Skin epidermis (tissue), 12 donors: ENCODE data around the gene CALHM2.
A peak's percentile ranks its signal among the peaks of the same experiment; 100 is the strongest.

Source experiments
- H3K27ac ChIP-seq, 21 experiments: fragments of 200-600 bp; sonication (generic) in 11 of 21; one replicate each; pipeline ENCODE4 v1.5.0; 2020; ENCODE audit warnings: mild to moderate bottlenecking in 3 of 21, inconsistent platforms in 2 of 21, moderate library complexity in 2 of 21
- H3K4me3 ChIP-seq, 7 experiments: fragments of 200-600 bp; sonication (generic) in 2 of 7; one replicate each; pipeline ENCODE4 v1.5.0; 2020; ENCODE audit warnings: inconsistent platforms in 2 of 7, mild to moderate bottlenecking in 2 of 7, moderate library complexity in 1 of 7

The CALHM2 gene

GRCh38 chr10:103452506-103453230, 498 bp upstream of the CALHM2 start:
- Histone ChIP-seq H3K4me3 (peak overlapping the region; percentile 58 to 76 (median 65)), H3K27ac (peak overlapping the region; percentile 69 to 98 (median 90))

- Histone ChIP-seq H3K4me3 (peak overlapping the region; percentile 58 to 76 (median 65)), H3K27ac (peak overlapping the region; percentile 69 to 98 (median 90))
These were observed 918 bp downstream of the CALHM2 start for GRCh38 chr10:103451091-103451813.

GRCh38 chr10:103450201-103450695, 1.9 kb downstream of the CALHM2 start:
- peak overlapping the region in 20 of 21 experiments; percentile 67 to 98 (median 90) for H3K27ac ChIP-seq

GRCh38 chr10:103449208-103450144, 2.7 kb downstream of the CALHM2 start:
- peak overlapping the region in 1 of 7 experiments; percentile 72 for H3K4me3 ChIP-seq
- H3K27ac ChIP-seq = peak overlapping the region in 17 of 21 experiments; percentile 9 to 96 (median 88)

More at GRCh38 chr10:103450201-103450695, 1.9 kb downstream of the CALHM2 start:
- peak overlapping the region; percentile 58 to 76 (median 65) for H3K4me3 ChIP-seq

- H3K4me3 ChIP-seq = no peak overlapping the region
- peak overlapping the region in 14 of 21 experiments; percentile 12 to 96 (median 72) for H3K27ac ChIP-seq
These were observed 3.4 kb downstream of the CALHM2 start for GRCh38 chr10:103448746-103449145.

GRCh38 chr10:103447187-103447586, 5.0 kb downstream of the CALHM2 start:
- Histone ChIP-seq H3K4me3 (no peak overlapping the region), H3K27ac (peak overlapping the region in 14 of 21 experiments; percentile 12 to 93 (median 56))

GRCh38 chr10:103445767-103446567, 6.2 kb downstream of the CALHM2 start:
- Histone ChIP-seq H3K4me3 (no peak overlapping the region), H3K27ac (peak overlapping the region in 18 of 21 experiments; percentile 3 to 93 (median 64))

GRCh38 chr10:103445366-103445765, 6.8 kb downstream of the CALHM2 start:
- Histone ChIP-seq H3K4me3 (no peak overlapping the region), H3K27ac (peak overlapping the region in 15 of 21 experiments; percentile 5 to 87 (median 68))

GRCh38 chr10:103444478-103444877, 7.7 kb downstream of the CALHM2 start:
- Histone ChIP-seq H3K27ac (peak overlapping the region in 5 of 21 experiments; percentile 0 to 87 (median 72)), H3K4me3 (no peak overlapping the region)

GRCh38 chr10:103443475-103444185, 8.5 kb downstream of the CALHM2 start:
- Histone ChIP-seq H3K4me3 (no peak overlapping the region), H3K27ac (peak overlapping the region in 8 of 21 experiments; percentile 2 to 61 (median 16))

- Histone ChIP-seq H3K4me3 (no peak overlapping the region), H3K27ac (peak overlapping the region in 12 of 21 experiments; percentile 18 to 63 (median 44))
These were observed 10.1 kb downstream of the CALHM2 start for GRCh38 chr10:103442031-103442461.

- H3K27ac ChIP-seq = peak overlapping the region in 10 of 21 experiments; percentile 18 to 61 (median 44)
These were observed 10.6 kb downstream of the CALHM2 start for GRCh38 chr10:103441611-103442010.

GRCh38 chr10:103441206-103441605, 11.0 kb downstream of the CALHM2 start:
- Histone ChIP-seq H3K4me3 (no peak overlapping the region), H3K27ac (peak overlapping the region in 8 of 21 experiments; percentile 18 to 61 (median 44))

More at GRCh38 chr10:103441611-103442010, 10.6 kb downstream of the CALHM2 start:
- H3K4me3 ChIP-seq = no peak overlapping the region

GRCh38 chr10:103440416-103440815, 11.8 kb downstream of the CALHM2 start:
- Histone ChIP-seq H3K4me3 (no peak overlapping the region), H3K27ac (no peak overlapping the region)

- Histone ChIP-seq H3K27ac (no peak overlapping the region), H3K4me3 (no peak overlapping the region)
These were observed 12.4 kb downstream of the CALHM2 start for GRCh38 chr10:103439776-103440175.

GRCh38 chr10:103433858-103434257, 18.3 kb downstream of the CALHM2 start:
- no peak overlapping the region for H3K4me3 ChIP-seq
- H3K27ac ChIP-seq = no peak overlapping the region

GRCh38 chr10:103431902-103432301, 20.3 kb downstream of the CALHM2 start:
- Histone ChIP-seq H3K27ac (no peak overlapping the region), H3K4me3 (no peak overlapping the region)

GRCh38 chr10:103429647-103430046, 22.5 kb downstream of the CALHM2 start:
- H3K27ac ChIP-seq = peak overlapping the region in 1 of 21 experiments; percentile 23
- no peak overlapping the region for H3K4me3 ChIP-seq
